Right lobe of liver (tissue), 4 donors: ENCODE results near the gene SNX21.

ENCODE experiments used
- CTCF ChIP-seq, 4 donors: fragments of 200-600 bp in 3 of 4; fragments of 450-650 bp in 1 of 4; IDR thresholded peaks; one replicate each; pipeline versions ENCODE4 v1.5.1 to v1.8.0; 2016 to 2022; ENCODE audit warnings: antibody characterized with exemption in 4 of 4, mild to moderate bottlenecking in 2 of 4
- POLR2A ChIP-seq: fragments of 450-650 bp; IDR thresholded peaks from one replicate; pipeline ENCODE4 v1.6.1; 2017; ENCODE audit warnings: antibody characterized with exemption, mild to moderate bottlenecking
- donor health status: DM: no; HTN: no; CAD: no.
- donor health status: DM: no; HTN: no; CAD: no.
- donor health status: DM: no; HTN: yes; CAD: no.

- peak; percentile 53 to 75 (median 73) for TF ChIP-seq CTCF (IDR thresholded peaks at IDR 0.05)
- peak; percentile 28 for TF ChIP-seq POLR2A
These were observed 56.7 kb downstream of the SNX21 start for GRCh38 chr20:45890077-45890984.
